ENCODE results near the gene UBA52.
"Not testable (repeated sequence)": the region's sequence is repeated elsewhere in the genome, so short reads cannot be mapped to it uniquely, and the experiment has no call there.

Gene UBA52

GRCh38 chr19:18571564-18572344 is at the start of gene UBA52:
UBA52 (plus strand) TSS chr19:18571857; CDS start chr19:18573301, 1,444 bp downstream.
- peak within 1 kb of the TSS; percentile 90 for H3K4me3 ChIP-seq (ENCODE audit: severe bottlenecking)
- no peaks in the 10 kb centered on the region for H3K27me3 ChIP-seq (ENCODE audit: insufficient read depth, poor library complexity, severe bottlenecking)
- H3K27ac ChIP-seq (ENCODE audit: poor library complexity, severe bottlenecking): peak within 1 kb of the TSS; percentile 56
- ATAC-seq (ENCODE audit: low read depth) (peak; percentile 90), DNase-seq (ENCODE audit: low spot score) (peak; percentile 97)
- H3K9me3 ChIP-seq (ENCODE audit: severe bottlenecking): no peaks in the 10 kb centered on the region
- peaks cover 6% of the 10 kb centered on the region for H3K4me1 ChIP-seq (ENCODE audit: insufficient read depth, poor library complexity, severe bottlenecking)
- peaks cover 61% of the 10 kb centered on the region for H3K36me3 ChIP-seq (ENCODE audit: low read depth)
- TF ChIP-seq CTCF (IDR thresholded peaks at IDR 0.05; ENCODE audit: poor library complexity, severe bottlenecking): no peak

- Histone ChIP-seq H3K4me1 (ENCODE audit: insufficient read depth, poor library complexity, severe bottlenecking) (peaks cover 16% of the 10 kb centered on the region), H3K4me3 (ENCODE audit: severe bottlenecking) (peak overlapping the region; percentile 95), H3K27me3 (ENCODE audit: insufficient read depth, poor library complexity, severe bottlenecking) (no peaks in the 10 kb centered on the region), H3K9me3 (ENCODE audit: severe bottlenecking) (no peaks in the 10 kb centered on the region), H3K36me3 (ENCODE audit: low read depth) (peaks cover 3% of the 10 kb centered on the region; the same call in 1 of the 2 replicates), H3K27ac (ENCODE audit: poor library complexity, severe bottlenecking) (peak overlapping the region; percentile 91)
- ATAC-seq (ENCODE audit: low read depth) (peak; percentile 75), DNase-seq (ENCODE audit: low spot score) (peak; percentile 100)
- TF ChIP-seq CTCF (IDR thresholded peaks at IDR 0.05; ENCODE audit: poor library complexity, severe bottlenecking): no peak
Observed at GRCh38 chr19:18522124-18522861, 49.4 kb upstream of the UBA52 start.

- Histone ChIP-seq H3K4me1 (ENCODE audit: insufficient read depth, poor library complexity, severe bottlenecking) (peaks cover 16% of the 10 kb centered on the region), H3K4me3 (ENCODE audit: severe bottlenecking) (peak overlapping the region; percentile 18)
- H3K9me3 ChIP-seq (ENCODE audit: severe bottlenecking); ATAC-seq (ENCODE audit: low read depth); DNase-seq (ENCODE audit: low spot score); H3K27ac ChIP-seq (ENCODE audit: poor library complexity, severe bottlenecking); H3K36me3 ChIP-seq (ENCODE audit: low read depth); H3K27me3 ChIP-seq (ENCODE audit: insufficient read depth, poor library complexity, severe bottlenecking): not testable (repeated sequence)
Observed at GRCh38 chr19:18522862-18523440, 48.7 kb upstream of the UBA52 start.

GRCh38 chr19:18523841-18524240 is 47.8 kb upstream of the UBA52 start:
- DNase-seq (ENCODE audit: low spot score) (no peak), ATAC-seq (ENCODE audit: low read depth) (no peak)
- no peak overlapping the region for H3K4me3 ChIP-seq (ENCODE audit: severe bottlenecking)
- peaks cover 16% of the 10 kb centered on the region for H3K4me1 ChIP-seq (ENCODE audit: insufficient read depth, poor library complexity, severe bottlenecking)
- H3K27ac ChIP-seq (ENCODE audit: poor library complexity, severe bottlenecking): no peak overlapping the region
- H3K9me3 ChIP-seq (ENCODE audit: severe bottlenecking): no peaks in the 10 kb centered on the region
- H3K36me3 ChIP-seq (ENCODE audit: low read depth): peaks cover 3% of the 10 kb centered on the region; the same call in 1 of the 2 replicates
- TF ChIP-seq CTCF (IDR thresholded peaks at IDR 0.05; ENCODE audit: poor library complexity, severe bottlenecking): no peak
- H3K27me3 ChIP-seq (ENCODE audit: insufficient read depth, poor library complexity, severe bottlenecking): no peaks in the 10 kb centered on the region

GRCh38 chr19:18526316-18526715 is 45.3 kb upstream of the UBA52 start:
- H3K36me3 ChIP-seq (ENCODE audit: low read depth): peaks cover 5% of the 10 kb centered on the region; the same call in 1 of the 2 replicates
- no peak for TF ChIP-seq CTCF (IDR thresholded peaks at IDR 0.05; ENCODE audit: poor library complexity, severe bottlenecking)
- peaks cover 5% of the 10 kb centered on the region for H3K4me1 ChIP-seq (ENCODE audit: insufficient read depth, poor library complexity, severe bottlenecking)
- DNase-seq (ENCODE audit: low spot score) (peak; percentile 90), ATAC-seq (ENCODE audit: low read depth) (peak; percentile 76)
- H3K27ac ChIP-seq (ENCODE audit: poor library complexity, severe bottlenecking): peak overlapping the region; percentile 75
- no peaks in the 10 kb centered on the region for H3K9me3 ChIP-seq (ENCODE audit: severe bottlenecking)
- no peak overlapping the region for H3K4me3 ChIP-seq (ENCODE audit: severe bottlenecking)
- no peaks in the 10 kb centered on the region for H3K27me3 ChIP-seq (ENCODE audit: insufficient read depth, poor library complexity, severe bottlenecking)
